H1 (cell line): ENCODE results near the gene GLP1R. TPM values are rescaled to one million over a fixed set of nuclear protein-coding genes. Genes with fewer than 3 reads are reported as not detected.

ENCODE experiments used
- CBX8 ChIP-seq: fragments of 300-800, 300-1000 bp; sonication (generic); IDR thresholded peaks from 2 replicates; pipeline ENCODE4 v1.7.1; 2016; ENCODE audit warnings: low read depth, low read length, borderline replicate concordance
- EP300 ChIP-seq, 2 experiments: IDR thresholded peaks; 1 replicate in 1 of 2; 2 replicates in 1 of 2; pipeline ENCODE4 v1.6.1; 2011 to 2012; ENCODE audit warnings: low read depth in 2 of 2, low read length in 2 of 2, mild to moderate bottlenecking in 2 of 2, borderline replicate concordance in 1 of 2, inconsistent platforms in 1 of 2, moderate library complexity in 1 of 2
- JUN ChIP-seq: IDR thresholded peaks from 2 replicates; pipeline ENCODE4 v1.6.1; 2011; ENCODE audit warnings: low read depth, mild to moderate bottlenecking, improper control_type of control experiment, low read length
- SIX5 ChIP-seq: IDR thresholded peaks from 2 replicates; pipeline ENCODE4 v1.6.1; 2011; ENCODE audit warnings: mild to moderate bottlenecking, low read depth, low read length
- SP1 ChIP-seq: IDR thresholded peaks from 2 replicates; pipeline ENCODE4 v1.6.1; 2011; ENCODE audit warnings: low read depth, low read length
- TEAD4 ChIP-seq: IDR thresholded peaks from 2 replicates; pipeline ENCODE4 v1.6.1; 2012; ENCODE audit warnings: low read depth, low read length, inconsistent platforms, mixed read lengths
- polyA plus RNA-seq, 7 experiments: library from polyadenylated mRNA; depleted of rRNA in 3 of 7; stranded (reverse) in 5 of 7; unstranded in 2 of 7; fragments of >200 nt in 5 of 7; fragments of 200-250 nt in 2 of 7; gene quantifications; 1 replicate in 5 of 7; 2 replicates in 1 of 7; 4 replicates in 1 of 7; pipeline versions ENCODE4 v1.2.1 to v1.2.3, GENCODE V29; 2011 to 2013; ENCODE audit warnings: missing spikeins in 2 of 7, mixed read lengths in 2 of 7
- total RNA-seq: library from RNA; stranded (reverse); fragmentation: NEBNext Ultra II Directional; extraction: Animal tissue kit (Norgen Biotek cat#: 25700); gene quantifications from 2 replicates; pipeline ENCODE4 v1.2.1, GENCODE V29; 2021
- TF ChIP-seq, protein P1 (sequence below): fragments of 300-600 bp; sonication (generic); IDR thresholded peaks from 2 replicates; pipeline ENCODE4 v1.7.1; 2012; ENCODE audit warnings: low read length, moderate library complexity, mild to moderate bottlenecking, inconsistent platforms; ENCODE audit not compliant: insufficient replicate concordance

Gene GLP1R
- total and polyA plus RNA-seq, 2 of the 8 experiments (the other 6 are each of a cell fraction or from before 2014, with no cell fraction given) = 2.6 to 2.7 TPM

DNA sequence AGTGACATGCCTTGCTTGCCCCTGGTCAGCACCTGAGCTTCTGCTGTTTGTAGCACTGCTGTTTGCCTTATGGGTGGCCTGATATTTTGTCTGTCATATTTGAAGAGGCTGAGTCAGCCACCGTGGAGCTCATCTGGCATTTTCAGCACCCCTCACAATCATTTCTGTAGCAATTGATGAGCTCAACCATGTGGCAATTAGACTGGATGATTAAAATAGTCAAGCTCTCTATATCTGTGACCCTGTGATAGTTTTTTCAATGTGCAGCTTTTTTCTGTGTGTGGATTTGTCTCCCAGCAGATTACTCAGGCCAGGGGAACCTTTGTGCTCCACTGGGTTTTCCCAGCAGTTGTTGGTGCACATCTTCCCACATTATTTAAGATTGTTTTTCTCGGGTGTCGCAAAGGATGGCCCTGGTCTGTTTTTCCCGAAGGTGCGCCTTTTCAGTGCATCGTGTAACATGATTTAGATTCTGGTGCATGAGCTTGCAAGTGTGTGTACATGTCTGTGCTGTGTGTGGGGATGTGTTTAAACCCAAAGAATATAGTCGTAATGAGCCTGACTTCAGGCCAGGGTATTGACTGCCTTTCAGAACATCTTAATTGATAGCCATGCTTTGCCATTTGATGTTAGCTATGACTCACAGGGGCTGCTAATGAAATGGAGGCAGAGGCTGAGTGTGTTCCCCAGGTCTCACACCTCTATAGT lies 31.6 kb upstream of the GLP1R start (continued):
- TF ChIP-seq, protein P1, sequence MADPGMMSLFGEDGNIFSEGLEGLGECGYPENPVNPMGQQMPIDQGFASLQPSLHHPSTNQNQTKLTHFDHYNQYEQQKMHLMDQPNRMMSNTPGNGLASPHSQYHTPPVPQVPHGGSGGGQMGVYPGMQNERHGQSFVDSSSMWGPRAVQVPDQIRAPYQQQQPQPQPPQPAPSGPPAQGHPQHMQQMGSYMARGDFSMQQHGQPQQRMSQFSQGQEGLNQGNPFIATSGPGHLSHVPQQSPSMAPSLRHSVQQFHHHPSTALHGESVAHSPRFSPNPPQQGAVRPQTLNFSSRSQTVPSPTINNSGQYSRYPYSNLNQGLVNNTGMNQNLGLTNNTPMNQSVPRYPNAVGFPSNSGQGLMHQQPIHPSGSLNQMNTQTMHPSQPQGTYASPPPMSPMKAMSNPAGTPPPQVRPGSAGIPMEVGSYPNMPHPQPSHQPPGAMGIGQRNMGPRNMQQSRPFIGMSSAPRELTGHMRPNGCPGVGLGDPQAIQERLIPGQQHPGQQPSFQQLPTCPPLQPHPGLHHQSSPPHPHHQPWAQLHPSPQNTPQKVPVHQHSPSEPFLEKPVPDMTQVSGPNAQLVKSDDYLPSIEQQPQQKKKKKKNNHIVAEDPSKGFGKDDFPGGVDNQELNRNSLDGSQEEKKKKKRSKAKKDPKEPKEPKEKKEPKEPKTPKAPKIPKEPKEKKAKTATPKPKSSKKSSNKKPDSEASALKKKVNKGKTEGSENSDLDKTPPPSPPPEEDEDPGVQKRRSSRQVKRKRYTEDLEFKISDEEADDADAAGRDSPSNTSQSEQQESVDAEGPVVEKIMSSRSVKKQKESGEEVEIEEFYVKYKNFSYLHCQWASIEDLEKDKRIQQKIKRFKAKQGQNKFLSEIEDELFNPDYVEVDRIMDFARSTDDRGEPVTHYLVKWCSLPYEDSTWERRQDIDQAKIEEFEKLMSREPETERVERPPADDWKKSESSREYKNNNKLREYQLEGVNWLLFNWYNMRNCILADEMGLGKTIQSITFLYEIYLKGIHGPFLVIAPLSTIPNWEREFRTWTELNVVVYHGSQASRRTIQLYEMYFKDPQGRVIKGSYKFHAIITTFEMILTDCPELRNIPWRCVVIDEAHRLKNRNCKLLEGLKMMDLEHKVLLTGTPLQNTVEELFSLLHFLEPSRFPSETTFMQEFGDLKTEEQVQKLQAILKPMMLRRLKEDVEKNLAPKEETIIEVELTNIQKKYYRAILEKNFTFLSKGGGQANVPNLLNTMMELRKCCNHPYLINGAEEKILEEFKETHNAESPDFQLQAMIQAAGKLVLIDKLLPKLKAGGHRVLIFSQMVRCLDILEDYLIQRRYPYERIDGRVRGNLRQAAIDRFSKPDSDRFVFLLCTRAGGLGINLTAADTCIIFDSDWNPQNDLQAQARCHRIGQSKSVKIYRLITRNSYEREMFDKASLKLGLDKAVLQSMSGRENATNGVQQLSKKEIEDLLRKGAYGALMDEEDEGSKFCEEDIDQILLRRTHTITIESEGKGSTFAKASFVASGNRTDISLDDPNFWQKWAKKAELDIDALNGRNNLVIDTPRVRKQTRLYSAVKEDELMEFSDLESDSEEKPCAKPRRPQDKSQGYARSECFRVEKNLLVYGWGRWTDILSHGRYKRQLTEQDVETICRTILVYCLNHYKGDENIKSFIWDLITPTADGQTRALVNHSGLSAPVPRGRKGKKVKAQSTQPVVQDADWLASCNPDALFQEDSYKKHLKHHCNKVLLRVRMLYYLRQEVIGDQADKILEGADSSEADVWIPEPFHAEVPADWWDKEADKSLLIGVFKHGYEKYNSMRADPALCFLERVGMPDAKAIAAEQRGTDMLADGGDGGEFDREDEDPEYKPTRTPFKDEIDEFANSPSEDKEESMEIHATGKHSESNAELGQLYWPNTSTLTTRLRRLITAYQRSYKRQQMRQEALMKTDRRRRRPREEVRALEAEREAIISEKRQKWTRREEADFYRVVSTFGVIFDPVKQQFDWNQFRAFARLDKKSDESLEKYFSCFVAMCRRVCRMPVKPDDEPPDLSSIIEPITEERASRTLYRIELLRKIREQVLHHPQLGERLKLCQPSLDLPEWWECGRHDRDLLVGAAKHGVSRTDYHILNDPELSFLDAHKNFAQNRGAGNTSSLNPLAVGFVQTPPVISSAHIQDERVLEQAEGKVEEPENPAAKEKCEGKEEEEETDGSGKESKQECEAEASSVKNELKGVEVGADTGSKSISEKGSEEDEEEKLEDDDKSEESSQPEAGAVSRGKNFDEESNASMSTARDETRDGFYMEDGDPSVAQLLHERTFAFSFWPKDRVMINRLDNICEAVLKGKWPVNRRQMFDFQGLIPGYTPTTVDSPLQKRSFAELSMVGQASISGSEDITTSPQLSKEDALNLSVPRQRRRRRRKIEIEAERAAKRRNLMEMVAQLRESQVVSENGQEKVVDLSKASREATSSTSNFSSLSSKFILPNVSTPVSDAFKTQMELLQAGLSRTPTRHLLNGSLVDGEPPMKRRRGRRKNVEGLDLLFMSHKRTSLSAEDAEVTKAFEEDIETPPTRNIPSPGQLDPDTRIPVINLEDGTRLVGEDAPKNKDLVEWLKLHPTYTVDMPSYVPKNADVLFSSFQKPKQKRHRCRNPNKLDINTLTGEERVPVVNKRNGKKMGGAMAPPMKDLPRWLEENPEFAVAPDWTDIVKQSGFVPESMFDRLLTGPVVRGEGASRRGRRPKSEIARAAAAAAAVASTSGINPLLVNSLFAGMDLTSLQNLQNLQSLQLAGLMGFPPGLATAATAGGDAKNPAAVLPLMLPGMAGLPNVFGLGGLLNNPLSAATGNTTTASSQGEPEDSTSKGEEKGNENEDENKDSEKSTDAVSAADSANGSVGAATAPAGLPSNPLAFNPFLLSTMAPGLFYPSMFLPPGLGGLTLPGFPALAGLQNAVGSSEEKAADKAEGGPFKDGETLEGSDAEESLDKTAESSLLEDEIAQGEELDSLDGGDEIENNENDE = no peak
- TF ChIP-seq EP300 (IDR thresholded peaks at IDR 0.05; ENCODE audit: borderline replicate concordance in 1 of 2, low read depth in 2 of 2, low read length in 2 of 2) (no peak), CBX8 (no peak), JUN (no peak), SIX5 (no peak), SP1 (no peak), TEAD4 (no peak)
